Activated T-cell treated with anti-CD3 and anti-CD28 coated beads, Interleukin-2, amount 50 U/mL, for 24 hours (primary cell): ENCODE data around the gene CTIF.

Source experiments
- DNase-seq: peaks from one replicate; pipeline ENCODE4 v3.0.0-alpha.2; 2020
- H3K27ac Mint-ChIP-seq: 2 replicates; pipeline ENCODE4 v1.8.0; 2020; ENCODE audit warnings: mild to moderate bottlenecking, mixed read lengths
- H3K27me3 Mint-ChIP-seq: 2 replicates; pipeline ENCODE4 v1.8.0; 2020; ENCODE audit warnings: mixed read lengths
- H3K36me3 Mint-ChIP-seq: 2 replicates; pipeline ENCODE4 v1.8.0; 2020; ENCODE audit warnings: low read depth, mixed read lengths
- H3K4me1 Mint-ChIP-seq: 2 replicates; pipeline ENCODE4 v1.8.0; 2020; ENCODE audit warnings: low read depth, mixed read lengths
- H3K4me3 Mint-ChIP-seq: 2 replicates; pipeline ENCODE4 v1.8.0; 2020; ENCODE audit warnings: mild to moderate bottlenecking, moderate library complexity, mixed read lengths
- H3K9me3 Mint-ChIP-seq: 2 replicates; pipeline ENCODE4 v1.8.0; 2020; ENCODE audit warnings: mixed read lengths

CTIF gene

DNA sequence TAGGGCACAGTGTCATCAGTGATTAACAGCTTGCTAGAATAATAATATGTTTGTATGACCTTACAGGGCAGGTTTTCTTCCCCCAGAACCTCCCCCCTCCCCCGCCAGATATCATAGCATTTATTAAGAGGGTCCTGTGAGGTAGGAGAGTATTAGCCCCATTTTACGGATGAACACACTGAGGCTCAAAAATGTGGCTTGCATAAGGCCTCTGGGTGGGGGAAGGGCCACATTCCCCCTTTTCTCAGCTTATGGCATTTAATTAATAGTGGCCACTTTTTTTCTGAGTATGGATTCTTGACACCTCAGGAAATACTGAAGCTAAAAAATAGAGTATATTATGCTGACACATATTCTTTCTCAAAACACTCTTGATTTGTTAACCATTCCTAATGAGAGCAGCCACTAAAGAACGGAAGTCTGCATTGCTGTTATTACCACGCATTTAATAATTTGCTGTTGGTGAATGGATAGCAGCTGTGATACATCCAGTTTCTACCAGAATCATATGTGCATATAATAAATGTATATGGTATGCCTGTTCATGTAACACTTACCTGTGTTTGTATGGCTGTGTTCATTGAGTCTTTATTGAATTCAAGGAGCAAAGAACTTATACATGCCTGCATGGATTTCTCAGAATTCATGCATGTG lies 3.0 kb downstream of the CTIF start:
- Mint-ChIP-seq H3K27me3 (peaks cover 39% of the 10 kb centered on the region), H3K4me1 (peaks cover 20% of the 10 kb centered on the region), H3K36me3 (no peaks in the 10 kb centered on the region), H3K4me3 (peak overlapping the region; percentile 77), H3K9me3 (no peaks in the 10 kb centered on the region), H3K27ac (no peak overlapping the region)
- no peak for DNase-seq

DNA sequence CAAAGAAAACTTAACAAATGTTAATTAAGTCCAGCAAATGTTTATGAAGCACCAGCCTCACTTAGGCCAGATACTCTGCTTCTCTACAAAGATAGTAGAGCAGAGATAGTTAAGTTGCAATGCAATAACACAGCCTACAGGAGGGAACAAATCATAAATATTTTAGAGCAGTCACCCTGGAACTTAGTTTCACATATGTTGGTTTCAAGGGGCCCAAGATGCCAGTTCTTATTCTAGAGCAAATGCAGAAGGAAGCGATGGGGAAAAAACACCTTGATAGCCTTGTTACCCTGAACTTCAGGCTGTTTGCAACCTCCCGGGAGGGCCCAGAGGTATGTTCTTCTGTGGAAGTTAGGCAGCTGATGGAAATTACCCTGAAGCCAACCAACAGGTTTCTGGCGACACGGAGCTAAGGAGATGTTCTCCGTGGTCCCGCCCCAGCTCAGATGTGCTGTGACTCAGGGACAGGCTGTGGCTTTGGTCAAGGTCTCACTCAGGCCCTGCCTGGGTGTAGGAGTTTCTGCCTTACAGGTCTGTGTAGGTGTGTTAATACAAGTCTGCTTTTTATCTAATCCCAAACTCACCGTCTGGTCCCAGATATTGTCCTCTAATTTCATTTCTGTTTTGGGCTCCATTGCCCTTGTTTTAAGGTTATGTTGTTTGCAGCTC lies 3.8 kb downstream of the CTIF start:
- H3K4me1 Mint-ChIP-seq, result peaks cover 20% of the 10 kb centered on the region
- no peaks in the 10 kb centered on the region for H3K36me3 Mint-ChIP-seq
- H3K27ac Mint-ChIP-seq, result no peak overlapping the region
- H3K4me3 Mint-ChIP-seq, result no peak overlapping the region
- H3K9me3 Mint-ChIP-seq, result no peaks in the 10 kb centered on the region
- DNase-seq, result no peak
- peaks cover 37% of the 10 kb centered on the region for H3K27me3 Mint-ChIP-seq

DNA sequence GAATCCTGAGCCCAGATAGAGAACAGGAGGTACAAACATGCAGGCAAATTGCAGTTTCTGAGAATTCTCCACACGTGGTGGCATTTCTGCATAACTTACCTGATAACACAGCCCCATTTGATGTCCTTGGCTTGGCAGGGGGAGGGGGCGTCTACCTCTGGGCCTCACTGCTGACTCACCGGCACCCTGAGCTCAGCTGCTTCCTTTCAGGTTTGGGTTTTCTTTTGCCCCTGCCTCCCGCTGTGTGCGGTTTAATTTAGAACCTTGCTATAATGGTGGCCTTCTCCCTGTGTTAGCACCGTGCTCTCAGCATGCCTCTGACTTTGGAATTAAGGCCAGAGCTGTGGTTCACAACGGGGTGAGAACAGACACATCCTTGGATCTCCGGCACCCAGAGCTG lies 4.4 kb downstream of the CTIF start:
- Mint-ChIP-seq H3K4me1 (peaks cover 20% of the 10 kb centered on the region), H3K36me3 (no peaks in the 10 kb centered on the region), H3K4me3 (no peak overlapping the region), H3K27ac (no peak overlapping the region), H3K9me3 (no peaks in the 10 kb centered on the region), H3K27me3 (peaks cover 37% of the 10 kb centered on the region)
- DNase-seq, result no peak

DNA sequence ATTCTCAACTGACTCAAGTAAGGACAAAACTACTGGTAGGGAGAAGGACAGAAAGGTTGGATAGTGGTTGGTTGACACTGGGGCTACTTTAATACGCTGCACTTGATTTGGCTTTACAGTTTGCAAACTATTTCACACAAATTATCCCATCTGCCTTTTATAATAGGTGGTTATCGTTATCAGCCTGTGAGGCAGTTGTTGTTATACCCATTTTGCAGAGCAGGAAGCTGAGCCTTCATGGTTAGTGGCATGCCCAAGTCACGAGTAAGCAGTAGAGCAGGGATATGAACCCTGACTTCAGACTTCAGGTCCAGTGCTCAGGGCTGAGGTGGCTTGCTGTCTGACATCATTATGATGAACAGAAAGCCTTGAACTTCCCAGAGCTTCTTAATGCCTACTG lies 5.3 kb downstream of the CTIF start:
- no peak for DNase-seq
- Mint-ChIP-seq H3K4me3 (no peak overlapping the region), H3K9me3 (no peaks in the 10 kb centered on the region), H3K4me1 (peaks cover 17% of the 10 kb centered on the region), H3K36me3 (no peaks in the 10 kb centered on the region), H3K27me3 (peaks cover 37% of the 10 kb centered on the region), H3K27ac (no peak overlapping the region)

DNA sequence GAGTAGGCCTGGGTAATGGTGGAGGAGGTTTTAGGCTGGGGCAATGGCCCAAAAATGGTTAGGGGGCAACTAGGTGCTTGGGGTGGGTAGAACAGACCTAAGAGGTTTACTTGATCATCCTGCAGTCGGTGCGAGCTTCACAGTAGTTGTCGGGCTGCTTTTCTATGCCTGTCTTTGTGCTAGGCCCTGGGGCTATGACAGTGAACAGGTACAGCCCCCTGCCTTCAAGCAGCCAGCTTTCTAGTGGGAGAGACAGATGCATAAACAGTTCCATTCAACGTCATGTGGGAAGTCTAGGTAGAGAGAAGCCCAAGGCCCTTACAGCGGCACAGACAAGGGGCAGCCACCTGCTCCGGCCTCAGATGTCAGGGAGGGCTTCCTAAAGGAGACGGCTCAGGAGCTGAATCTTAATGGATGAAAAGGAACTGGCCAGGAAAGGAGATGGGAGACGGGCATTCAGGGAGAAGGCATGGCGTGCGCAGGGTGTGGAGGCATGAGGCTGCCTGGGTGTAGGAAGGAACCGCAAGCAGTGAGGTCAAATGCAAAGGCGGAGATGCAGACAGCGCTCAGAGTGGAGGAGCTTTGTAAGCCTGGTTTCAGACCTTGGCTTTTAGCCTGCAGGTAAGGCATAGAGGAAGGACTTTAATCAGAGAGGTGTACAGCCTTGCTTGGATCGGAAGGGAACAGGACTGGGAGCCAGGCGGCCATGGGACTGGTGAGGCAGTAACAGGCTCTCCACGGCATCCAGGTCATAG lies 6.0 kb downstream of the CTIF start:
- no peak for DNase-seq
- no peak overlapping the region for H3K27ac Mint-ChIP-seq
- no peaks in the 10 kb centered on the region for H3K9me3 Mint-ChIP-seq
- H3K4me3 Mint-ChIP-seq, result no peak overlapping the region
- no peaks in the 10 kb centered on the region for H3K36me3 Mint-ChIP-seq
- peaks cover 17% of the 10 kb centered on the region for H3K4me1 Mint-ChIP-seq
- H3K27me3 Mint-ChIP-seq, result peaks cover 37% of the 10 kb centered on the region

DNA sequence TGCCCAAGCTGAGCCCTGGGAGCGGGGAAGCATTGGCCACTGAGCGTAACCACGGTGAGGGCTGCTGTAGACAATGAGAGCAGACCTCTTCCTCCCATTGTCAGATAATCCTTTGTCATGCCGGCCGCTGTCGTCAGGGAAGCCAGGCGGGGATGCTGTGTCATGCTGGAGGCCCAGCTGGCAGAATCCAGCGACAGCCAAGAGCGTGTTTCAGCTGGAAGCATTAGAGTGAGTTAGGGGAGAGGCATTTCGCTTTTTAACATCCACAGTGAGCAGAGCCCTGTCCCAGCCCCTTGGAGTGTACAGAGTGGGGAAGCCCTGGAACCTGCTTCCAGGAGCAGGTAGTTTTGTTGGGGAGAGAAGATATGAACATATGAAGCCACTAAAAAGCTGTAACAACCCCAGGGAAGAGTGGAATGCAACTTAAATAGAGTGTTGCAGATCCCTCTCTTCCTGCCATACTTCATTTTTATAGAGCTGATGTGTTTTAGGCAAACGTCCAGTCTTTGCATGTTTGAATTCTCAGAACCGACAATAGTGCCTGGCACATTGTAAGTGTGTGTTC lies 7.0 kb downstream of the CTIF start:
- no peak for DNase-seq
- Mint-ChIP-seq H3K27me3 (peaks cover 34% of the 10 kb centered on the region), H3K27ac (no peak overlapping the region), H3K4me1 (peaks cover 15% of the 10 kb centered on the region), H3K36me3 (no peaks in the 10 kb centered on the region), H3K4me3 (no peak overlapping the region), H3K9me3 (no peaks in the 10 kb centered on the region)

DNA sequence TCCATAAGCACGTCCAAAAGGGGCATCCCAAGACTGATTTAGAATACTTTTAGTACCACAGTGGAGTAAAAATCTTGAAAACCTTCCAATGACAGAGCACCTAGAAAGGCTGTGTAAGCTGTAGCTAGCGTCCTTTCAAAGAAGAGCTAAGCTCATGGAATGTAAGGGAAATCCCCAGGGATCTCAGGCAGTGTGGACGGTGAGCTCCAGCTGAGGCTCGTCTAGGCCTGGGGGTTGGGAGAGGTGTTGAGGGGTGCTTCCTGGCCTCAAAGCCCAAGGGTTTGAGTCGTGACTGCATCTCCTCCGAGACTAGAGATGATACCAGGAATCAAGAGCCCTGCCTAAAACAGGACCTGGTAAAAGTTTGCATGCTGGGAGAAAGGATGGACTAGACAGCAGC lies 7.6 kb downstream of the CTIF start:
- Mint-ChIP-seq H3K36me3 (no peaks in the 10 kb centered on the region), H3K9me3 (no peaks in the 10 kb centered on the region), H3K27ac (no peak overlapping the region), H3K4me3 (no peak overlapping the region), H3K4me1 (peaks cover 15% of the 10 kb centered on the region), H3K27me3 (peaks cover 32% of the 10 kb centered on the region)
- no peak for DNase-seq

DNA sequence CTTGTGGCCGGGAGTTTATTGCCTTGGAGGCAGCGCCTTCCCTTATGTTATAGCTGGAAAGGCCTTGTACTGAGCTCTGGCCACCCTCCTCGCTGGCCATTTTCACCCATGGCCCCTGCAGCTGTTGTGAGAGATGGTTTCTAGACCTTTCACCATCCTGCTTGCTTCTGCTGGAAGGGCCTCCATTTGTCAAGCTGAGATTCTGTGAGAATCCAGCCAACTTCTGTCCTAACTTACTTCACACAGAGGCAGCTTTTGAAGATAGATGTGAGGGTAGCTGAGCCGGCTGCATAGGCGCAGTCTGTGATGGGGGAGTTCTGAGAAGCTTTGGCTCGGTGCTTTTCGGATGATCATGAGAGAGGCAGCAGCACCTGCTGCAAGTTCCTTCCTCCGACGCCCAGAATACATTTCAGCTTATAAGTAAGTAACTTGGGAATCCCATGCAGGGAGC lies 8.7 kb downstream of the CTIF start:
- no peaks in the 10 kb centered on the region for H3K9me3 Mint-ChIP-seq
- H3K27me3 Mint-ChIP-seq, result peaks cover 23% of the 10 kb centered on the region
- no peak overlapping the region for H3K4me3 Mint-ChIP-seq
- H3K4me1 Mint-ChIP-seq, result peaks cover 14% of the 10 kb centered on the region
- H3K36me3 Mint-ChIP-seq, result no peaks in the 10 kb centered on the region
- H3K27ac Mint-ChIP-seq, result no peak overlapping the region
- no peak for DNase-seq

DNA sequence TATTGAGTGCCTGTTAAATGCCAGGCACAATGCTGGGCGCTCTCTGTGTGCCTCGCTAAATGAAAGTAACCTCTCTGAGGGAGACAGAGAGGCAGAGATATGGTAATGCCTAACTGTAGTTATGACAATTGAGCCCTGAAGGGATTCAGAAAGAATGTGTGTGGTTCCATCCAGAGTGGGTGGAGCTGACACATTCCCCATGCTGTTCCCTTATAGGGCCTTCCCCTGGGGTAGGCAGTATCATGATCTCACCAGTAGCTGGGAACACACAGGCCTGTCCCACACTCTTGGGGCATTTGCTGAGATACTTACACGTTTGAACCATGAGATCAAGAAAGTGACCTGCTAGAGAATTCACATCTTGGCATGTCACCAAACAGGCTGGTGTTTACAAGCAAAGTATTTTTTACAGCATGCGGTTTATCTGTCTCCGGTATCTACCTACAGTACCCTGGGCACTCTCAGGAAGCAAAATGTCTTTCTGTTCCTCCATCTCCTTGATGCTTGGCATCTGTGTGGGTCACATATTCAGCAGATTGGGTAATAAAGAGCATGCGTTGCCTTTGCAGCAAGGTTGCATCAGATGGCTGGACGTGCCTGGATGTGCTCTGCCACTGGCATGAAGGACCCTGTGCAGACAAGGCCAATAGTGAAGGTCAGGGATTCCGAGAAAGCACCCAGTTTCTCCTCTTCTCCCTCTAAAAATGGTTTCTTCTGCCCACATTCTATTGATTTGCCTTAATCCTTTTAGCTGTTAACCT lies 9.4 kb downstream of the CTIF start:
- Mint-ChIP-seq H3K9me3 (no peaks in the 10 kb centered on the region), H3K27me3 (peaks cover 17% of the 10 kb centered on the region), H3K4me1 (peaks cover 7% of the 10 kb centered on the region), H3K4me3 (no peak overlapping the region), H3K27ac (no peak overlapping the region), H3K36me3 (no peaks in the 10 kb centered on the region)
- DNase-seq, result no peak

DNA sequence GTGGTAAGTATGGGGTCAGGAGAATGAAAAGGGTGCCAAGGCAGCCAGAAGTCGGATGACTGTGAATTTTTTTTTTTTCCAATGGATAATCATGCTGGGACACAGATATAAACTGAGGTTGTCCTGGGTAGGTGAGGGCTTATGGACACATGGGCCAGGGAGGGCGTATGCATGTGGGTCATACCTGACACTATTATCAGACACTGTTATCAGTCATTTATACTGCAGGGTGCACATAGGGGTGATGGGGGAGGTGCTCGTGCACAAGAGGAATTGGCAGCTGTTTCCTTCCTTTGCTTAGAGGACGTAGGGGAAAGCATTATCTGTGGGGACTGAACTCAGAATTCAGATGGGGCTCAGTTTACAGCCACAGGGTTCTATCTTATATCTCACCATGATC lies 10.1 kb downstream of the CTIF start:
- Mint-ChIP-seq H3K4me1 (no peaks in the 10 kb centered on the region), H3K36me3 (no peaks in the 10 kb centered on the region), H3K27ac (no peak overlapping the region), H3K9me3 (no peaks in the 10 kb centered on the region), H3K27me3 (peaks cover 13% of the 10 kb centered on the region), H3K4me3 (no peak overlapping the region)
- DNase-seq, result no peak

DNA sequence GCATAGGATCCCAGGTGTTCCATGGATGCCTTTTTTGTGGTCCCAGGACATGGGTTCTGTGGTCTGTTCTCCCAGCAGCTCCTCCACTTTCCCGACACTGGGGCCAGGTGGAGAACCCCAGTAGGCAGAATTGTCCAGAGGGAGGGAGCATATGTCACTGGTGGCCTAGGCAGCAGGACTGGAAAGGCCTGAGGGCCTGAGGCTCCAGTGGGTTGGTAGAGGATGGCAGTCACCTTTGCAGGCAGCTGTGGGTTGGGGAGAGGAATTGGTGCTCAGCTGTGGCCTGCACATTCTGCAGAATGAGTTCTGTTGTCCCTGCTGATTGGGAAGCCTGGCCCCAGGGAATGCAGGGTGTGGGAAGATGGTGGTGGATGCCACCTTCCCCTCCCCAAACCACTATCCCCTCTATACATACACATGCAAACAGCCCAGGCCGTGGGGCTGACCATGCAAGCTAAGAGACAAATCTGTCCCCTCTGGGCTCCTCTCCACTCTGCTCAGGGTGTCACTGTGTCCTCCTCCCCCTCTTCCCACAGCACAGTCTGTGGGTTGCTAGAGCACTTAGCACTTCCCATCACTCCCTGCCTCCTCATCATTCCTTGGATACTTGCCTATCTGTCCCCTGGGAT lies 11.4 kb downstream of the CTIF start:
- H3K27ac Mint-ChIP-seq, result no peak overlapping the region
- no peaks in the 10 kb centered on the region for H3K36me3 Mint-ChIP-seq

DNA sequence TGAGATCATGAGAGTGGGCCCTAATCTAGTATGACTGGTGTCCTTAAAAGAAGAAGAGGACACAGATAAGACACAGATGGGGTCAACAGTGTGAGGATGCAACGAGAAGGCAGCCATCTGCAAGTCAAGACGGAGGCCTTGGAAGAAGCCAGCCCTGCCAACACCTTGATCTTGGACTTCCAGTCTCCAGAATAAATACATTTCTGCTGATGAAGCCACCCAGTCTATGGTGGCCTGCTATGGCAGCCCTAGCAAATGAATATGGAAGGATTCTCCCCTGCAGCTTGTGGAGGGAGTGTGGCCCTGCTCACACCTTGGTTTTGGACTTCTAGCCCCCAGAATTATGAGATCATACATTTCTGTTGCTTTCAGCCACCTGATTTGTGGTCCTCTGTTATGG lies 12.3 kb downstream of the CTIF start:
- no peaks in the 10 kb centered on the region for H3K9me3 Mint-ChIP-seq

More for the DNA sequence above, 11.4 kb downstream of the CTIF start:
- no peaks in the 10 kb centered on the region for H3K4me1 Mint-ChIP-seq
- peaks cover under 1% of the 10 kb centered on the region for H3K27me3 Mint-ChIP-seq
- no peaks in the 10 kb centered on the region for H3K9me3 Mint-ChIP-seq
- no peak overlapping the region for H3K4me3 Mint-ChIP-seq
- no peak for DNase-seq

DNA sequence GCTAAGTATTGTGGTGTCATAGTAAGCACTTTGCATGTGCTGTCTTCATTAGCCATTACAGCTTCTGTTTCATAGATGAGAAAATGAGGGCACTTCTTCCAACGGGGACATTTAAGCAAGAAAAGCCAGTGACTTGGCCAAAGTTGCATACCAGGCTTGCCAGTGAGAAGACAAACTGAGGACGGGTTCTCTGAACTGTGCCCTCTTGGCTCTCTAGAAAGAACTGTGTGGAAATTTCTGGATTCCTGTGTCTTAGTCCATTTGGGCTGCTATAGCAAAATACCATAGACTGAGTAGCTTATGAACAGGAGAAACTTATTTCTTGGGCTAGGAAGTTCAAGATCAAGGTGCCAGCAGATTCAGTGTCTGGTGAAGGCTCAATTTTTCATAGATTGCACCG lies 13.3 kb downstream of the CTIF start:
- H3K27ac Mint-ChIP-seq, result no peak overlapping the region
- no peak for DNase-seq
- no peak overlapping the region for H3K4me3 Mint-ChIP-seq
- H3K27me3 Mint-ChIP-seq, result no peaks in the 10 kb centered on the region
- H3K4me1 Mint-ChIP-seq, result no peaks in the 10 kb centered on the region
- no peaks in the 10 kb centered on the region for H3K9me3 Mint-ChIP-seq
- H3K36me3 Mint-ChIP-seq, result no peaks in the 10 kb centered on the region

More for the DNA sequence above, 12.3 kb downstream of the CTIF start:
- DNase-seq, result no peak
- Mint-ChIP-seq H3K27ac (no peak overlapping the region), H3K27me3 (no peaks in the 10 kb centered on the region), H3K4me1 (no peaks in the 10 kb centered on the region), H3K36me3 (no peaks in the 10 kb centered on the region), H3K4me3 (no peak overlapping the region)

DNA sequence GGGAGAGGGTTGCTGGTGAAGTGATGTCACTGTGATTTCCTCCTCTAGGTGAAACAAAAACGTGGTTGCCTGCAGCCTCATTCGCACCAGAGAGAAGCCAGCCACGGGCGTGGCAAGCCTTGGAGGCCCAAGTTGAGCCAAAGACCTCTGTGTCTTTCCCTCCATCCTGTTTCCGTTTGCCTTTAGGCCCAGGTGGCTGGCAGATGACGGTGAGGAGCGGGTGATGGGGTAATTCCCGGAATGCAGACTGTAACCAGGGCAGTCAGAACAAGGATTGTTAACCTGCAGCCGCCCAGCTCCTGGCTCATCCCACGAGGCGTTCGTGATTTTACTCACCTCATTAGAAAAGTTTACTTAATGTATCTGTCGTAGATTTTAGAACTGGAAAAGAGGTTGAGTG lies 14.4 kb downstream of the CTIF start:
- H3K36me3 Mint-ChIP-seq, result no peaks in the 10 kb centered on the region
- H3K27me3 Mint-ChIP-seq, result no peaks in the 10 kb centered on the region

More for the DNA sequence above, 14.4 kb downstream of the CTIF start:
- no peak overlapping the region for H3K27ac Mint-ChIP-seq
- DNase-seq, result no peak
- no peak overlapping the region for H3K4me3 Mint-ChIP-seq
- H3K9me3 Mint-ChIP-seq, result no peaks in the 10 kb centered on the region
- no peaks in the 10 kb centered on the region for H3K4me1 Mint-ChIP-seq
